Retina (tissue), 1 donor: ENCODE results near the gene MS4A15.

ENCODE experiments used
- DNase-seq: peaks from one replicate; pipeline ENCODE4 v3.0.0-alpha.2; 2016

MS4A15 gene

GRCh38 chr11:60780774-60781173 is 24.1 kb downstream of the MS4A15 start:
- no peak for DNase-seq

- DNase-seq: no peak
Measured at GRCh38 chr11:60781286-60781980, 24.8 kb downstream of the MS4A15 start.

DNA sequence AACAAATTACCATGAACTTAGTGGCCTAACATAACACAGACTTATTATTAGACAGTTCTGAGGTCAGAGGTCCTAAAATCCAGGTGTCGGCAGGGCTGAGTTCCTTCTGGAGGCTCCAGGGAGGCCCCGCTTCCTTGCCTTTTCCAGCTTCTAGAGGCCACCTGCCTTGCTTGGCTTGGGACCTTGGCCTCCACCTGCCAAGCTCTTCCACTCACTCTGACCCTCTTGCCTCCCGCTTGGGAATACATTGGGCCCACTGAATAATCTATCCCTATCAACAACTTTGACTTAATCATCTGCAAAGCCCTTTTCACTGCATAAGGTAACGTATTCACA is 25.3 kb downstream of the MS4A15 start:
- DNase-seq: no peak

DNA sequence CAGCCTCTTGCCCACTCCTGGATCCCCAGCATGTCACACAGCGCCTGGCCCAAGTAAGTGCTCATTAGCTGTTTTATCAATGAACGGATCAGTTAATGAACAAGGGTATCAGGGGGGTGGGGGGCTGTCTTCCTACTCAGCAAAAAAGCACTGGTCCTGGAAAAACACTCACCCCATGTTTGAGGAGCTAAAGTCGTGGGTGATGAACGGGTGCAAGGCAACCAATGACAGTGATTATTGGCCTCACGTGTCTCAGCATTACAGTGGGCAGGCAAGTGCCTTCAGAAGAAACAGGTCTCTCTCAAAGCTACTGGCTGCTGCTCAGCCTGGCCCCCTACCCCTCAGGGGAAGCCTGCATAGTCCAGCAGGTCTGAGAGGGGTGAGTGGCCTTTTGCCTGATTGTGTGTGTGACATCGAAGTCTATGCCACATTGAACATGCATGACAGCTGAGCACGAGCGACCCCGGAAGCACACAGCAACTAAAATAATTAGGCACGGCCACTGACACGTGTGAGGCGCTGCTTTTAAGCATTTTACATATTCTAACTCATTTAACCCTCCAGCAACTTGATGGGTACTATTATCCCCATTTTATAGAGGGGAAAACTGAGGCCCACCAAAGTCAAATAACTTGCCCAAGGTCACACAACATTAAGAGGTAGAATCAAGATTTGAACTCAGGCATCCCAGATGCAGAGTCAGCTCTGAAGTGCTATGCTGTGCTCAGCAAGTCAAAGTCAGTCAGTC is 25.9 kb downstream of the MS4A15 start:
- DNase-seq: no peak

GRCh38 chr11:60783141-60783484 is 26.4 kb downstream of the MS4A15 start:
- DNase-seq: no peak

DNA sequence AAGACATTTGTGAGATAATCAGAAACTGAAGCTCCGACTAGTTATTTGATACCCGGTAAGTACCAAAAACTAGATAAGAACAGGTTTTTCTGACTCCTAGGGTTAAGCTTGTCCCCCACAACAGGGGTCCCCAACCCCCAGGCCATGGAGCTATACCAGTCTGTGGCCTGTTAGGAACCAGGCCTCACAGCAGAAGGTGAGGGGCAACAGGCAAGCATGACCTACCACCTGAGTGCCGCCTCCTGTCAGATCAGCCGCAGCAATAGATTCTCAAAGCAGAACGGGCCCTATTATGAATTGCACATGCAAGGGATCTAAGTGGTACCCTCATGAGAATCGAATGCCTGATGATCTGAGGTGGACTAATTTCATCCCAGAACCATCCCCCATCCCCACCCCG is 27.2 kb downstream of the MS4A15 start:
- no peak for DNase-seq

GRCh38 chr11:60785136-60785535 is 28.5 kb downstream of the MS4A15 start, which contains the start of gene MS4A10:
Gene MS4A10 (plus strand): TSS chr11:60785333. CDS start chr11:60790336, 5,003 bp downstream.
- DNase-seq: no peak

DNA sequence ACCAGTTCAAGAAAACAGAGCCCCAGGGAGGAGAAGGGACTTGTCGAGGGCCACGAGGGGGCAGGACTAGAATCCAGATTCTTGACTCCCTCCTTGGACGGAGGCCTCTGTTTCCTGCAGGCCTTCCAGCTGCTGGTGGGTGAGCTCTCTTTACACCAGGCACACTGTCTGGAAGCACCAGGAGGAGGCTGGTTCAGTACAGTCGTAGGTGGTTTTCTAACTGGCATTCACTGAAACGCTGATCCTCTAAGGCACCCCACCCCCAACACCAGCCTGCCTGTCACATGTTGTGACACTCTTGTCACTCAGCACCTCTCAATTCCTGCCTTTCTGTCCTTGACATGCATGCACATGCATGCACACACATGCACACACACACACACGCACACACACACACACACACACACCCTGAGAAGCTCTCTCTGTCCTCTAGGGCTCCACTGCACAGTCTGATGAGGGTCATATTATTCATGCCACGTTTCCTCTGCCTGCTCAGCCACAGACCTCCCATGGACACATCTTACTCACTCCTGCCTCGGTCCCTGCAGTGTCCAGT is 29.2 kb downstream of the MS4A15 start:
- DNase-seq: peak; percentile 72

- DNase-seq: no peak
Measured at GRCh38 chr11:60786811-60787567, 30.3 kb downstream of the MS4A15 start.

DNA sequence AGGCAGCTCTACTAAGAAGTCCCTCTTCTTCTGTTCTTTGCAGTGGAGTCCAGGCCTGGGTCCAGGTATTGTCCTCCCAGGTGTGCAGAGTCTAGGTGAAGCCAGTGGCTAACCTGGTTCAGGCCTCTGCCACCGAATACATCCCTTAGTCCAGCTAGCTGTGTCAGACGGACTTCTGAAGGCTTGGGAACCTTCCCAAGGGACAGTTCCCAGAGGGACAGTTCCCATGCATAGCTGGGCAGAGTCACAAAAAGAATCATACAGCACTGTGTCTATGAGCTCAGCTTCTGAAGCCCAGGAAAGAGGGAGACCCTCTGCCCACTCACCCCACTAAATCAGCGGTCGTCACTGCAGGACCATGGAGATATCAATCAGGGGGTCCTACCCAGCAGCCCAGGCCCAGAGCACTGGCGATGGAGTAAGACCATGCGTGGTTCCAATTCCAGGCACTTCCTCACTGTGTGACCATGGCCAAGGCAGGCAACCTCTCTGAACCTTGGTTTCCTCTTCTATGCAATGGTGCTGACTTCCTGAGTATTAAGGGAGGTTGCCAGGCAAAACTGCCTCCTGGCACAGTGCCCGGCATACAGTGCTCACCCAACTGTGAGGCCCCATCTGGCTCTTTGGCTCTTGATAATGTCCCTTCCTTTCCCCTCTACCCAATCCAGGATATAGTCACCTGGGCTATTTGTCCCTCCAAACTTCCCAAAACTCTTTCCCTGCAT is 31.9 kb downstream of the MS4A15 start:
- no peak for DNase-seq

DNA sequence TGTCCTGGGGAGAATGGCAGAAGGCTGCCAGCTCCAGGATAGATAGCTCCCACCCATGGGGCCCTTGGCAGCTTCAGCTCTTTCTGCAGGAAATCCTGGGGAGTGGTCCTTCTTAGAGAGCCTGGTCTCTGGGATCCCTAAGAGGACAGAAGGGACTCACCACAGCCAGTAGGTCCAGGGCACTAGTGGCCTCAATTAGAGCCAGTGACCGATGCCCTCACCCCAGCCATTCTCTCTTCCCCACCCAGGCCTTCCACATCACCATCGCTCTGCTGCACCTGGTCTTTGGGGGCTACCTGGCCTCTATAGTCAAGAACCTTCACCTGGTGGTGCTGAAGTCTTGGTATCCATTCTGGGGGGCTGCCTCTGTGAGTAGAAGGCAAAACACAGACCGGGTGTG is 34.1 kb downstream of the MS4A15 start:
- DNase-seq: no peak

DNA sequence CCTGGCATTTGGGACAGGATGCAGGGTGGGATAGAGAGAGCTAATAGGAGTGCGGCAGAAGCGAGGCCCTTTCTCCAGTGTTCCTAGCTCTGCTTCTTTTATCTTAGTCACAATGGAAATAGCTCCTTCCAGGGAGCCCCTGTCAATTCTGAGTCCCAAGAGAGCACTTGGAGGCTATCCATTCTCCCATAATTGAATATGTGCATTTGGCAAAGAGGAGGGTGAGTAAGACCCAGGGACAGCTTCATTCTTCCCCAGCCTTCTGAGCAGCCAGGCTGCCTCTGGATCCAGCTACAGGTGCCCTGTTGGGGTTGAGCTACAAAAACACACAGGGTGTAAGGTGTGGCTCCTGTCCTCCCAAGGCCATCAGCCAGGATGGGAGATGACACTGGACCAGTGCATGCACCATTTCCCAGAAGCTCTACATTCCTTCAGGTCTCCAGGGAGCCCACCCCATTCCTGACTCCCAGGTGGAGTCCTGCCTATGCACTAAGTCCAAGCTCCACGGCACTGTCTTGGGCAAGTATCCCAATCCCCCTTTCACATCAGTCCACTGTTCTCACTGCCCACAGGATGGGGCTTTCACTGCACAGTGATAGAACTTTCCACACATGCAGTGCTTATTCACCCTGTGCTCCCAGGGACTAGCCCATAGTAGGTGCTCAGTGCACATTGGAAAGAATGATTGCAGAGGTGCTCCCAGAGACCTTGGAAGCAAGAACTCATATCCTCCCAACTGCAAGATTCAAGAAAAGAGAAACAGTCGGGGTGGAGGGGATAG is 34.7 kb downstream of the MS4A15 start:
- DNase-seq: no peak

- no peak for DNase-seq
Measured at GRCh38 chr11:60792521-60792920, 35.9 kb downstream of the MS4A15 start.

GRCh38 chr11:60795291-60795690 is 38.6 kb downstream of the MS4A15 start:
- no peak for DNase-seq

GRCh38 chr11:60797846-60798630 is 41.4 kb downstream of the MS4A15 start:
- no peak for DNase-seq

DNA sequence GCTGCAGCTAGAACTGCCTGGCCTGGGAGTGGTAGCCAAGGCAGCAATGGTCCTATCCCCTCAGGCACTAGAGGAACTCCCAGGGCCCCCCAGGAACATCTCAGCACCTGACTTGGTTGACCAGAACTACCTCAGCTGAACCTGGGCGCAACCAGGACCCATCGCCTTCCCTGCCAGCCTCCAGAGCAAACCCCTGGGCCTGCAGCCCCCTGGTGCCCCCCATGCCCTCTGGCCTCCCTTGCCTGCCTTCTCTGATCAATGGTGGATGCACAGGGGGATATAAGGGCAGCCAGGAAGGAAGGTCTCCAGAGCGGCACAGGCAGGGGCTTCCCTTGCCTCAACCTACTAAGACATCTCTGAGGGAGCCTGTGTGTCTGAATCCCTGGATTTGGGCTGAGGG is 42.0 kb downstream of the MS4A15 start:
- DNase-seq: no peak

DNA sequence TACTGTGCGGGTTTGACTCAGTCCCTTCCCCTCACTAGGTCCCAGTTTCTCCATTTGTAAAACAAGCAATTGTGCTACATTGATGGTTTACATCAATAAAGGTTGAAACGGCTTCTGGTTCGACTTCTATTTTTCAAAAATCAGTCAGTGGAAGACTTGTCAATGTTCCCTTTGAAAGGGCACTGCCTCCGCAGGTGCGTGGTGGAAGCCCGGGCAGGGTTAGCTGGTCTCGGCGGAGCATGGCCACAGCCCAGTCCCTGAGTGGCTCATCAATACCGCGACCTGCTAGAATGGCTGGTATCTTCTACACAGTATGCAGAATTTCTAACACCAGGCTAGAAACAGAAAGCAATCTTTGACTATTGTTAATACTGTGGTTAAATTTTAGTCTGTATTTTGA is 44.5 kb downstream of the MS4A15 start:
- DNase-seq: no peak

DNA sequence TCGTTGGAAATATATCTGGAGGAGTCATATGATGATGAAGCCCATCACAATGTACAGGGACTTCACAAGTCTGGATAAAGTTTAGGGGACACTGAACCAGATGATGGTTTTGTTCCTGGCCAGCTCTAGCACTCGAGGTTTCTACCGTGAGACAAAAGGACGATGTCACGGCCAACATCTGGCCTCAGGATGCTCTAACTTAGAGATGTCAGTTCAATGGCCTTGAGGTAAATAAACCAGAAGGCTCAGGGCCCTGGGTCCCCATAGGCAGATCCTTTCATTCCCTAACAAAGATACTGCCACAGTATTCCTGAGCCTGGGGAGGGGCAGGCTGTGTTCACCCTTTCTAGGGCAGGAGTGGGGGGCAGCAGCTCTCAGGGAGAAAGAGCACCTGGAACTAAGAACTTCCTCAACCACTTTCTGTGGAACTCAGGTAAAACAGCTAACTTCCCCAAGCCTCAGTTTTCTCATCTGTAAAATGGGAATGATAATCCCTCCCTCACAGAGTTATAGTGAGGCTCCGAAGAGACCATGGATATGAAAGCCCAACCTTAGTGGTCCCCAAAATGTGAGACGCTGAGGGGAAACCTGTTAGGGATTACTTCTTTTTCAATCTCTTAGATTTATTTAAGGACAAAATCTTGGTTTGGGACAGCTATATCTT is 46.7 kb downstream of the MS4A15 start:
- DNase-seq: no peak

GRCh38 chr11:60809249-60809648 is 52.6 kb downstream of the MS4A15 start:
- no peak for DNase-seq

DNA sequence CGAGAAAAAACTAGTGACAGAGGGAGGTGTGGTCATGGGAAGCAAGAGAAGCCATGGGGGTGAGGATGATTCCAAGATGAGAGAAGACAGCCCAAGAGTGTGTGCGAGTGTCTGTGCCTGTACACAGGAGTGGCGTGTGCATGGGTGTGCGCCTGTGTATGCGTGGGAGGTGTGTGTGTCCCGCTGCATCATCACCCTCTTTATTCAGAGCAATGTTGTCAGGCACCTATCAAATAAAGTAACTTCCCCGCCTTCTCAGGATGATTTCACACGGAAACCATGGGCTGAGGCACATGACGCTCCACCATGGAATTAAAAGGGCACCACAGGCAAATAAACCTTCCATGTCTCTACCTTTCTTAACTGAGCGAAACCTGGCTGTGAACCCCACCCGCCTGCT is 53.0 kb downstream of the MS4A15 start:
- DNase-seq: no peak

GRCh38 chr11:60810151-60810550 is 53.5 kb downstream of the MS4A15 start:
- DNase-seq: no peak
